OCI-LY3 (cell line): ENCODE results near the gene ADARB2.

Source experiments
- H2AFZ ChIP-seq: fragments of 200-600, 300-600 bp; shearing (Covaris generic); 2 replicates; pipeline ENCODE4 v1.6.0; 2014; ENCODE audit warnings: antibody characterized with exemption, low read depth, low read length
- H3K27ac ChIP-seq: fragments of 200-600, 300-600 bp; sonication (generic); 2 replicates; pipeline ENCODE4 v1.5.1; 2014; ENCODE audit warnings: mild to moderate bottlenecking, low read length, moderate library complexity, mixed read lengths
- H3K27me3 ChIP-seq: fragments of 200-600, 300-600 bp; sonication (generic); 2 replicates; pipeline ENCODE4 v1.6.1; 2014; ENCODE audit warnings: low read depth, low read length, mixed read lengths
- H3K36me3 ChIP-seq: fragments of 200-600, 300-600 bp; sonication (generic); replicated peaks from 2 replicates; pipeline ENCODE3; 2014; ENCODE audit warnings: low read depth, low read length, mixed read lengths
- H3K4me1 ChIP-seq: fragments of 300-600, 200-600 bp; sonication (generic); 2 replicates; pipeline ENCODE4 v1.6.1; 2014; ENCODE audit warnings: low read length, mixed read lengths
- H3K4me2 ChIP-seq: fragments of 200-600, 300-600 bp; sonication (generic); 2 replicates; pipeline ENCODE4 v1.6.1; 2014; ENCODE audit warnings: low read length, mixed read lengths
- H3K4me3 ChIP-seq: fragments of 300-600, 200-600 bp; sonication (generic); 2 replicates; pipeline ENCODE4 v1.5.1; 2014; ENCODE audit warnings: antibody characterized with exemption, mild to moderate bottlenecking, low read length, moderate library complexity
- H3K79me2 ChIP-seq: fragments of 300-600, 200-600 bp; shearing (Covaris generic); 2 replicates; pipeline ENCODE4 v1.6.1; 2014; ENCODE audit warnings: mild to moderate bottlenecking, low read length, mixed read lengths
- H3K9ac ChIP-seq: fragments of 300-600, 200-600 bp; shearing (Covaris generic); 2 replicates; pipeline ENCODE4 v1.6.0; 2014; ENCODE audit warnings: mild to moderate bottlenecking, low read length, moderate library complexity
- H3K9me3 ChIP-seq: fragments of 200-600, 300-600 bp; shearing (Covaris generic); 2 replicates; pipeline ENCODE4 v1.6.1; 2014; ENCODE audit warnings: low read length, mixed read lengths; ENCODE audit not compliant: insufficient read depth
- H4K20me1 ChIP-seq: fragments of 200-600, 300-600 bp; sonication (generic); 2 replicates; pipeline ENCODE4 v1.6.1; 2016; ENCODE audit warnings: low read length, mixed read lengths; ENCODE audit not compliant: insufficient read depth
- EZH2phosphoT487 ChIP-seq: fragments of 200-600 bp; shearing (Covaris generic); IDR thresholded peaks from 2 replicates; pipeline ENCODE4 v1.6.1; 2018; ENCODE audit warnings: antibody characterized with exemption, mixed run types, low read depth
- TF ChIP-seq, protein P1 (sequence below): fragments of 200-600, 300-600 bp; sonication (generic); IDR thresholded peaks from 2 replicates; pipeline ENCODE4 v1.5.1; 2014; ENCODE audit warnings: antibody characterized with exemption, low read length, low read depth

The ADARB2 gene

GRCh38 chr10:1264001-1264400 lies 473.3 kb downstream of the ADARB2 start:
- Histone ChIP-seq H3K4me2 (no peak overlapping the region), H3K4me1 (no peaks in the 10 kb centered on the region), H3K27ac (no peak overlapping the region), H3K9ac (no peak overlapping the region), H4K20me1 (no peaks in the 10 kb centered on the region), H3K36me3 (no peaks in the 10 kb centered on the region), H3K9me3 (no peaks in the 10 kb centered on the region), H3K79me2 (no peaks in the 10 kb centered on the region), H3K4me3 (no peak overlapping the region), H3K27me3 (no peaks in the 10 kb centered on the region), H2AFZ (no peak overlapping the region)
- TF ChIP-seq EZH2phosphoT487: no peak
- TF ChIP-seq, protein P1, sequence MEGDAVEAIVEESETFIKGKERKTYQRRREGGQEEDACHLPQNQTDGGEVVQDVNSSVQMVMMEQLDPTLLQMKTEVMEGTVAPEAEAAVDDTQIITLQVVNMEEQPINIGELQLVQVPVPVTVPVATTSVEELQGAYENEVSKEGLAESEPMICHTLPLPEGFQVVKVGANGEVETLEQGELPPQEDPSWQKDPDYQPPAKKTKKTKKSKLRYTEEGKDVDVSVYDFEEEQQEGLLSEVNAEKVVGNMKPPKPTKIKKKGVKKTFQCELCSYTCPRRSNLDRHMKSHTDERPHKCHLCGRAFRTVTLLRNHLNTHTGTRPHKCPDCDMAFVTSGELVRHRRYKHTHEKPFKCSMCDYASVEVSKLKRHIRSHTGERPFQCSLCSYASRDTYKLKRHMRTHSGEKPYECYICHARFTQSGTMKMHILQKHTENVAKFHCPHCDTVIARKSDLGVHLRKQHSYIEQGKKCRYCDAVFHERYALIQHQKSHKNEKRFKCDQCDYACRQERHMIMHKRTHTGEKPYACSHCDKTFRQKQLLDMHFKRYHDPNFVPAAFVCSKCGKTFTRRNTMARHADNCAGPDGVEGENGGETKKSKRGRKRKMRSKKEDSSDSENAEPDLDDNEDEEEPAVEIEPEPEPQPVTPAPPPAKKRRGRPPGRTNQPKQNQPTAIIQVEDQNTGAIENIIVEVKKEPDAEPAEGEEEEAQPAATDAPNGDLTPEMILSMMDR: no peak

GRCh38 chr10:1257274-1257673 lies 480.1 kb downstream of the ADARB2 start:
- Histone ChIP-seq H3K27me3 (no peaks in the 10 kb centered on the region; the same call in 1 of the 2 replicates), H2AFZ (no peak overlapping the region), H3K36me3 (no peaks in the 10 kb centered on the region), H3K9ac (no peak overlapping the region), H3K9me3 (no peaks in the 10 kb centered on the region), H3K27ac (no peak overlapping the region), H3K79me2 (no peaks in the 10 kb centered on the region), H3K4me3 (no peak overlapping the region), H3K4me1 (no peaks in the 10 kb centered on the region), H3K4me2 (no peak overlapping the region), H4K20me1 (no peaks in the 10 kb centered on the region)
- TF ChIP-seq, protein P1: no peak
- no peak for TF ChIP-seq EZH2phosphoT487

DNA sequence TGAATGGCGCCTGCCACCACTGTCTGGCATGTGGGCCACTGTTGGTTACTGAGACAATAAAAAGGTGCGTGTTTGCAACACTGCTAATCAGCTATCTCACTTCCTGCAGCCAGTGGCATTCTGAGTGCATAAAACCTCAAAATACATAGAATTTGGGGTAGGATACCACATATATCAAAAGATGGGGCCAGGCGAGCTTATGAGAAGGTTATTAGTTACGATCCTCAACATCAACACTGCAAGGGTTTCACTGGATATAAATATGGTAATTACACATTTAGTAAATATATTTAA lies 480.9 kb downstream of the ADARB2 start:
- no peak overlapping the region for H3K4me3 ChIP-seq
- no peaks in the 10 kb centered on the region for H3K4me1 ChIP-seq
- no peaks in the 10 kb centered on the region for H3K79me2 ChIP-seq
- no peaks in the 10 kb centered on the region for H4K20me1 ChIP-seq
- H2AFZ ChIP-seq: no peak overlapping the region
- no peaks in the 10 kb centered on the region; the same call in 1 of the 2 replicates for H3K27me3 ChIP-seq
- H3K27ac ChIP-seq: no peak overlapping the region
- no peak overlapping the region for H3K9ac ChIP-seq
- H3K36me3 ChIP-seq: no peaks in the 10 kb centered on the region
- H3K9me3 ChIP-seq: no peaks in the 10 kb centered on the region
- TF ChIP-seq EZH2phosphoT487: no peak
- TF ChIP-seq, protein P1: no peak
- H3K4me2 ChIP-seq: no peak overlapping the region

- TF ChIP-seq EZH2phosphoT487: no peak
- TF ChIP-seq, protein P1: no peak
- no peaks in the 10 kb centered on the region for H3K4me1 ChIP-seq
- H3K9ac ChIP-seq: no peak overlapping the region
- no peak overlapping the region for H3K27ac ChIP-seq
- H3K27me3 ChIP-seq: no peaks in the 10 kb centered on the region; the same call in 1 of the 2 replicates
- no peak overlapping the region for H3K4me3 ChIP-seq
- H3K36me3 ChIP-seq: no peaks in the 10 kb centered on the region
- no peak overlapping the region for H3K4me2 ChIP-seq
- H4K20me1 ChIP-seq: no peaks in the 10 kb centered on the region
- H3K79me2 ChIP-seq: no peaks in the 10 kb centered on the region
- no peaks in the 10 kb centered on the region for H3K9me3 ChIP-seq
- H2AFZ ChIP-seq: no peak overlapping the region
Observed at GRCh38 chr10:1255600-1256431, 481.5 kb downstream of the ADARB2 start.
